Progenitor cell of endocrine pancreas (in vitro differentiated cells): ENCODE results near the gene PARK7. TPM values are rescaled to one million over a fixed set of nuclear protein-coding genes. Genes with fewer than 3 reads are reported as not detected.
A peak's percentile ranks its signal among the peaks of the same experiment; 100 is the strongest.

Experiments used
- DNase-seq: peaks from one replicate; pipeline ENCODE4 v3.0.0; 2021; ENCODE audit warnings: low spot score; ENCODE audit not compliant: unreplicated experiment
- H3K27ac Mint-ChIP-seq: 2 replicates; pipeline ENCODE4 v1.8.0; 2021; ENCODE audit warnings: mild to moderate bottlenecking, moderate library complexity, mixed read lengths
- H3K27me3 Mint-ChIP-seq: 2 replicates; pipeline ENCODE4 v1.8.0; 2021; ENCODE audit warnings: mixed read lengths
- H3K36me3 Mint-ChIP-seq: 2 replicates; pipeline ENCODE4 v1.8.0; 2022; ENCODE audit warnings: mixed read lengths; ENCODE audit not compliant: insufficient read depth
- H3K4me1 Mint-ChIP-seq: 2 replicates; pipeline ENCODE4 v1.8.0; 2021; ENCODE audit warnings: low read depth, mixed read lengths
- H3K4me3 Mint-ChIP-seq: 2 replicates; pipeline ENCODE4 v1.8.0; 2021; ENCODE audit warnings: low read depth, mild to moderate bottlenecking, moderate library complexity, mixed read lengths
- H3K9me3 Mint-ChIP-seq: 2 replicates; pipeline ENCODE4 v1.8.0; 2021; ENCODE audit warnings: low read depth, mixed read lengths
- CTCF ChIP-seq: fragments of 200-600 bp; sonication (generic); IDR thresholded peaks from one replicate; pipeline ENCODE4 v1.5.0; 2021; ENCODE audit warnings: antibody characterized with exemption, mild to moderate bottlenecking; ENCODE audit not compliant: unreplicated experiment
- total RNA-seq: library from RNA; stranded (reverse); gene quantifications from 2 replicates; pipeline ENCODE4 v1.2.1, GENCODE V29; 2021

The PARK7 gene
- total RNA-seq, 1 donor from 2014 or later, result 218 TPM

- no peak for DNase-seq
- Mint-ChIP-seq H3K27me3 (no peaks in the 10 kb centered on the region), H3K4me1 (peaks cover 62% of the 10 kb centered on the region), H3K27ac (peak overlapping the region; percentile 79), H3K4me3 (peak overlapping the region; percentile 15), H3K36me3 (peaks cover 22% of the 10 kb centered on the region), H3K9me3 (no peaks in the 10 kb centered on the region)
- TF ChIP-seq CTCF, result no peak
These were observed 54.8 kb downstream of the PARK7 start for GRCh38 chr1:8016210-8016894.

- Mint-ChIP-seq H3K4me3 (peak overlapping the region; percentile 15), H3K4me1 (peaks cover 66% of the 10 kb centered on the region), H3K9me3 (no peaks in the 10 kb centered on the region), H3K36me3 (peaks cover 22% of the 10 kb centered on the region), H3K27me3 (no peaks in the 10 kb centered on the region), H3K27ac (peak overlapping the region; percentile 79)
- no peak for DNase-seq
- TF ChIP-seq CTCF, result no peak
These were observed 55.4 kb downstream of the PARK7 start for GRCh38 chr1:8016895-8017241.

- Mint-ChIP-seq H3K27ac (peak overlapping the region; percentile 92), H3K36me3 (peaks cover 16% of the 10 kb centered on the region), H3K4me3 (peak overlapping the region; percentile 54), H3K9me3 (no peaks in the 10 kb centered on the region), H3K4me1 (peaks cover 69% of the 10 kb centered on the region), H3K27me3 (no peaks in the 10 kb centered on the region)
- no peak for TF ChIP-seq CTCF
- DNase-seq, result no peak
These were observed 56.1 kb downstream of the PARK7 start for GRCh38 chr1:8017495-8018197.

- Mint-ChIP-seq H3K9me3 (no peaks in the 10 kb centered on the region), H3K4me1 (peaks cover 79% of the 10 kb centered on the region), H3K36me3 (peaks cover 11% of the 10 kb centered on the region), H3K4me3 (peak overlapping the region; percentile 27), H3K27me3 (no peaks in the 10 kb centered on the region), H3K27ac (peak overlapping the region; percentile 92)
- no peak for DNase-seq
- TF ChIP-seq CTCF, result no peak
These were observed 57.1 kb downstream of the PARK7 start for GRCh38 chr1:8018492-8019228.

GRCh38 chr1:8019229-8019620 is 57.7 kb downstream of the PARK7 start:
- Mint-ChIP-seq H3K27me3 (no peaks in the 10 kb centered on the region), H3K36me3 (peaks cover 6% of the 10 kb centered on the region), H3K4me3 (peak overlapping the region; percentile 27), H3K9me3 (no peaks in the 10 kb centered on the region), H3K4me1 (peaks cover 84% of the 10 kb centered on the region), H3K27ac (peak overlapping the region; percentile 77)
- TF ChIP-seq CTCF, result no peak
- no peak for DNase-seq
